IMR-90 (cell line): ENCODE results near the gene PDILT. TPM values are rescaled to one million over a fixed set of nuclear protein-coding genes. Genes with fewer than 3 reads are reported as not detected.

Experiments used
- ATAC-seq: fragments of 200-7000 bp; cut with Tn5 transposase; 2 replicates; pipeline ENCODE4 v1.9.1; 2020; ENCODE audit warnings: low read depth, mild to moderate bottlenecking, moderate library complexity
- BruUV-seq: library from RNA; stranded (reverse); fragments of 400-500 nt; replicated peaks from 2 replicates; lab custom pipeline; 2021; lab: Mats Ljungman, UMichigan
- CTCF ChIA-PET: fragments of 300-600 bp; formaldehyde crosslinking; extraction: SDS; loops from one replicate; lab custom pipeline; 2021; ENCODE audit warnings: antibody characterized with exemption; lab: Yijun Ruan, JAX
- POLR2A ChIA-PET: fragments of 300-600 bp; sonication (Branson Sonifier 250); formaldehyde crosslinking; loops from one replicate; lab custom pipeline; 2022; ENCODE audit warnings: antibody characterized with exemption; ENCODE audit not compliant: unreplicated experiment; lab: Charles Lee
- DNase-seq: peaks from one replicate; pipeline ENCODE4 v3.0.0; 2013
- H2AFZ ChIP-seq: replicated peaks from 2 replicates; pipeline ENCODE3; 2013; ENCODE audit warnings: low read length, mild to moderate bottlenecking; ENCODE audit not compliant: poor library complexity
- H2AK5ac ChIP-seq: 2 replicates; pipeline ENCODE4 v1.6.1; 2013; ENCODE audit warnings: low read depth, low read length, inconsistent platforms
- H2AK9ac ChIP-seq: replicated peaks from 2 replicates; pipeline ENCODE3; 2013; ENCODE audit warnings: mild to moderate bottlenecking, low read depth, low read length, moderate library complexity; ENCODE audit not compliant: poor library complexity
- H2BK120ac ChIP-seq: 2 replicates; pipeline ENCODE4 v1.6.1; 2013; ENCODE audit warnings: low read depth, low read length, inconsistent platforms
- H2BK15ac ChIP-seq: 3 replicates; pipeline ENCODE4 v1.6.1; 2013; ENCODE audit warnings: low read depth, low read length, inconsistent platforms
- H2BK20ac ChIP-seq: 2 replicates; pipeline ENCODE4 v1.6.1; 2013; ENCODE audit warnings: low read depth, mild to moderate bottlenecking, inconsistent platforms, low read length, moderate library complexity
- H2BK5ac ChIP-seq: 2 replicates; pipeline ENCODE4 v1.6.1; 2013; ENCODE audit warnings: mild to moderate bottlenecking, low read depth, low read length, inconsistent platforms; ENCODE audit not compliant: poor library complexity, severe bottlenecking
- H3K14ac ChIP-seq: replicated peaks from 2 replicates; pipeline ENCODE4 v1.6.1; 2013; ENCODE audit warnings: low read depth, low read length, inconsistent platforms
- H3K18ac ChIP-seq: 2 replicates; pipeline ENCODE4 v1.6.1; 2013; ENCODE audit warnings: low read depth, low read length, control low read depth
- H3K23ac ChIP-seq: 2 replicates; pipeline ENCODE4 v1.6.1; 2013; ENCODE audit warnings: low read depth, low read length, inconsistent platforms
- H3K27ac ChIP-seq: 2 replicates; pipeline ENCODE4 v1.5.1; 2013; ENCODE audit warnings: mild to moderate bottlenecking, control low read depth, low read length; ENCODE audit not compliant: insufficient read depth
- H3K27me3 ChIP-seq: 2 replicates; pipeline ENCODE4 v1.6.1; 2013; ENCODE audit warnings: low read length; ENCODE audit not compliant: control insufficient read depth, insufficient read depth
- H3K36me3 ChIP-seq: 2 replicates; pipeline ENCODE4 v1.6.1; 2013; ENCODE audit warnings: low read length, mixed read lengths; ENCODE audit not compliant: control insufficient read depth, insufficient read depth
- H3K4ac ChIP-seq: 2 replicates; pipeline ENCODE4 v1.6.1; 2013; ENCODE audit warnings: low read depth, low read length, inconsistent platforms
- H3K4me1 ChIP-seq: 2 replicates; pipeline ENCODE4 v1.6.1; 2013; ENCODE audit warnings: low read length, mixed read lengths; ENCODE audit not compliant: control insufficient read depth, insufficient read depth
- H3K4me2 ChIP-seq: 2 replicates; pipeline ENCODE4 v1.6.1; 2013; ENCODE audit warnings: low read depth, mild to moderate bottlenecking, control low read depth, low read length, moderate library complexity
- H3K4me3 ChIP-seq: 2 replicates; pipeline ENCODE4 v1.5.1; 2013; ENCODE audit warnings: low read depth, mild to moderate bottlenecking, control low read depth, low read length, moderate library complexity; ENCODE audit not compliant: insufficient read depth
- H3K56ac ChIP-seq: 2 replicates; pipeline ENCODE4 v1.6.1; 2013; ENCODE audit warnings: low read length, inconsistent platforms; ENCODE audit not compliant: insufficient read depth; ENCODE audit errors: extremely low read depth
- H3K79me1 ChIP-seq, 2 experiments: 2 replicates each; pipeline ENCODE4 v1.6.1; 2013; ENCODE audit warnings: low read length in 2 of 2, inconsistent platforms in 1 of 2, low read depth in 1 of 2
- H3K9ac ChIP-seq: 2 replicates; pipeline ENCODE4 v1.6.1; 2013; ENCODE audit warnings: low read depth, low read length, control low read depth
- H3K9me1 ChIP-seq: 2 replicates; pipeline ENCODE4 v1.6.1; 2013; ENCODE audit warnings: low read length, inconsistent platforms; ENCODE audit not compliant: insufficient read depth
- H3K9me3 ChIP-seq: 2 replicates; pipeline ENCODE4 v1.6.1; 2013; ENCODE audit warnings: low read length; ENCODE audit not compliant: control insufficient read depth, insufficient read depth
- H4K20me1 ChIP-seq: 2 replicates; pipeline ENCODE4 v1.6.1; 2013; ENCODE audit warnings: low read length, inconsistent platforms; ENCODE audit not compliant: insufficient read depth
- H4K5ac ChIP-seq: 2 replicates; pipeline ENCODE4 v1.6.1; 2013; ENCODE audit warnings: mild to moderate bottlenecking, low read depth, low read length, control low read depth
- H4K8ac ChIP-seq, 2 experiments: 2 replicates each; pipeline ENCODE4 v1.6.1; 2013; ENCODE audit warnings: low read depth in 2 of 2, low read length in 2 of 2, control low read depth in 1 of 2, inconsistent platforms in 1 of 2
- H4K91ac ChIP-seq: 2 replicates; pipeline ENCODE4 v1.6.1; 2013; ENCODE audit warnings: low read depth, low read length, inconsistent platforms; ENCODE audit not compliant: insufficient read depth
- CEBPB ChIP-seq: IDR thresholded peaks from 2 replicates; pipeline ENCODE4 v1.6.1; 2012; ENCODE audit warnings: low read depth, low read length, improper control_type of control experiment
- RAD21 ChIP-seq: IDR thresholded peaks from 2 replicates; pipeline ENCODE4 v1.6.1; 2012; ENCODE audit warnings: low read length, improper control_type of control experiment
- dilution Hi-C: fragments of 300-500 bp; cut with HindIII; formaldehyde crosslinking; loops from one replicate; pipeline ENCODE4 v1.14.3; 2018; ENCODE audit warnings: low sequenced_read_pairs; ENCODE audit not compliant: unreplicated experiment
- in situ Hi-C: fragments of 300-500 bp; cut with MboI; formaldehyde crosslinking; loops from 3 replicates; pipeline ENCODE4 v1.14.3; 2019; ENCODE audit warnings: low sequenced_read_pairs, inconsistent platforms, mixed read lengths
- intact Hi-C: fragments of 100-400 bp; cut with micrococcal nuclease; formaldehyde crosslinking; loops from 2 replicates; pipeline ENCODE4 v1.10.0; 2022
- polyA plus RNA-seq, 3 experiments: library from polyadenylated mRNA; depleted of rRNA; stranded (reverse); fragments of >200 nt; gene quantifications; 2 replicates each; pipeline ENCODE4 v1.2.3, GENCODE V29; 2012; ENCODE audit warnings: low replicate concordance in 1 of 3
- total RNA-seq: library from RNA; depleted of rRNA; stranded (reverse); fragments of >200 nt; gene quantifications from 2 replicates; pipeline ENCODE4 v1.2.3, GENCODE V29; 2012

Gene PDILT
- total and polyA plus RNA-seq, 2 of the 4 experiments (the other 2 are of a cell fraction), result not detected

- Histone ChIP-seq H3K56ac (no peak overlapping the region), H2BK5ac (no peak overlapping the region), H2BK120ac (no peak overlapping the region), H3K4me3 (no peak overlapping the region), H3K18ac (no peak overlapping the region), H2AK9ac (no peak overlapping the region), H2AFZ (no peak overlapping the region), H2AK5ac (no peak overlapping the region), H3K9me3 (peaks cover 9% of the 10 kb centered on the region; the same call in 1 of the 2 replicates), H3K27ac (no peak overlapping the region), H3K36me3 (no peaks in the 10 kb centered on the region), H3K4ac (no peak overlapping the region), H3K9me1 (no peaks in the 10 kb centered on the region), H3K4me1 (no peaks in the 10 kb centered on the region), H3K9ac (no peak overlapping the region), H3K4me2 (no peak overlapping the region), H4K91ac (no peak overlapping the region), H3K23ac (no peak overlapping the region), H4K5ac (no peak overlapping the region), H2BK15ac (no peak overlapping the region), H3K79me1 (no peaks in the 10 kb centered on the region), H3K14ac (no peak overlapping the region), H4K20me1 (no peaks in the 10 kb centered on the region), H3K27me3 (no peaks in the 10 kb centered on the region), H2BK20ac (no peak overlapping the region), H4K8ac (no peak overlapping the region)
- in situ Hi-C loops, result no loop called here
- intact Hi-C loops, result no loop called here
- DNase-seq (no peak), ATAC-seq (no peak)
- dilution Hi-C loops, result no loop called here
- ChIA-PET POLR2A (no interaction called here), CTCF (no interaction called here)
- TF ChIP-seq RAD21, result no peak
- TF ChIP-seq CEBPB, result peak; percentile 53; the same call in 1 of the 2 replicates
- BruUV-seq, result no TSS peak
Observed at GRCh38 chr16:20353379-20353778, 51.2 kb downstream of the PDILT start.
